Activated CD4-positive, alpha-beta T cell treated with anti-CD3 and anti-CD28 coated beads, Interleukin-2, amount 50 U/mL, for 48 hours (primary cell): ENCODE measurements around the gene FAM120B.
"Not testable (repeated sequence)": the region's sequence is repeated elsewhere in the genome, so short reads cannot be mapped to it uniquely, and the experiment has no call there.

Experiments used
- DNase-seq, 2 experiments: peaks; one replicate each; pipeline ENCODE4 v3.0.0-alpha.2; 2020

Gene FAM120B

GRCh38 chr6:170307080-170307545 is 555 bp downstream of the FAM120B start:
- no peak for DNase-seq

GRCh38 chr6:170308761-170309160 is 2.2 kb downstream of the FAM120B start:
- DNase-seq = no peak

- no peak for DNase-seq
Measured at GRCh38 chr6:170311696-170312095, 5.1 kb downstream of the FAM120B start.

GRCh38 chr6:170312876-170313275 is 6.3 kb downstream of the FAM120B start:
- DNase-seq = no peak

GRCh38 chr6:170313716-170314295 is 7.2 kb downstream of the FAM120B start:
- DNase-seq = no peak

GRCh38 chr6:170314983-170315382 is 8.4 kb downstream of the FAM120B start:
- DNase-seq = no peak

GRCh38 chr6:170316071-170316470 is 9.5 kb downstream of the FAM120B start:
- DNase-seq = no peak

- no peak for DNase-seq
Measured at GRCh38 chr6:170317076-170317475, 10.5 kb downstream of the FAM120B start.

- DNase-seq = no peak
Measured at GRCh38 chr6:170317718-170318117, 11.2 kb downstream of the FAM120B start.

- no peak for DNase-seq
Measured at GRCh38 chr6:170329321-170329720, 22.8 kb downstream of the FAM120B start.

- not testable (repeated sequence) for DNase-seq
Measured at GRCh38 chr6:170335199-170335598, 28.6 kb downstream of the FAM120B start.

GRCh38 chr6:170344631-170345576 is 38.3 kb downstream of the FAM120B start:
- no peak for DNase-seq

GRCh38 chr6:170345662-170346061 is 39.1 kb downstream of the FAM120B start:
- DNase-seq = no peak

- no peak for DNase-seq
Measured at GRCh38 chr6:170346649-170347048, 40.1 kb downstream of the FAM120B start.

- DNase-seq = no peak
Measured at GRCh38 chr6:170347091-170347490, 40.5 kb downstream of the FAM120B start.

- DNase-seq = no peak
Measured at GRCh38 chr6:170347975-170348374, 41.4 kb downstream of the FAM120B start.

- not testable (repeated sequence) for DNase-seq
Measured at GRCh38 chr6:170351456-170351855, 44.9 kb downstream of the FAM120B start.

GRCh38 chr6:170355190-170355589 is 48.6 kb downstream of the FAM120B start:
- DNase-seq = not testable (repeated sequence)

GRCh38 chr6:170355661-170356060 is 49.1 kb downstream of the FAM120B start:
- DNase-seq = no peak

- DNase-seq = no peak
Measured at GRCh38 chr6:170357812-170358211, 51.3 kb downstream of the FAM120B start.

- DNase-seq = no peak
Measured at GRCh38 chr6:170358496-170358895, 51.9 kb downstream of the FAM120B start.

- DNase-seq = no peak
Measured at GRCh38 chr6:170360476-170360875, 53.9 kb downstream of the FAM120B start.

GRCh38 chr6:170361335-170361734 is 54.8 kb downstream of the FAM120B start:
- no peak for DNase-seq

- DNase-seq = no peak
Measured at GRCh38 chr6:170362121-170362520, 55.6 kb downstream of the FAM120B start.
